GM15510 (cell line): ENCODE measurements around the gene LRGUK.

ENCODE experiments used
- POLR2A ChIP-seq: IDR thresholded peaks from 3 replicates; pipeline ENCODE4 v1.6.1; 2011; ENCODE audit warnings: borderline replicate concordance; ENCODE audit not compliant: insufficient read length; ENCODE audit errors: extremely low read depth

LRGUK gene

DNA sequence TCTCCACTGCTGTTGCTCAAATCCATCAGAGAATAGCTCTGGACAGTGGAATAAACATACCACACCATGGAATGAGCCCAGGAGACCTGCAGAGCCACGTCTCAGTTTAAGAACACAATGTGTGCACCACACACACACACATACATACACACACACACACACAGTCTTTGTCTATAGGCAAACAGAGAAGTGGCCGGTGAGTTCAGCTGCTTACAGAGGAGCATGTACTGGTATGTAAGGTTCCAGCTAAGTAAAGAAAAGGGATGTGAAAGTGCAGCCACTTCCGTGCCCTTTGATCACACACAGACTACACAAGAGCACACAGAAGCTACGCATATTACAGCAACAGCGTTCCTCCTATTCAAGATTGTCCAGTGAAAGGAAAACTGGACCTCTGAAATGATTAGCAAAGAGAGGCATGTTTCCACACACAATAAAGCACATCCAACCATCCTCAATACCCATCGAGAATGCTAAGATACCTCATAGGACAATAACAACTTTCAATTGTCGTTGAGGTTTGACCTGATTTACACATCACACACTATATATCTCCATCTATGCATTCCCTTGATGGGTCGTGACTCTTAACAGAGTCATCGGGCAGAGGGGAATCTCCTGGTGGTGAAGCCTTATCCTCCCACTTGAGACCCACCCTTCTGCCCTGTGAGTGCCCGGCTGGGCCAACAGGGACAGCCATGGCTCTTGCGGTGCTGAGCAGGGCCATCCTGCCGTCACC is 166.0 kb downstream of the LRGUK start:
- no peak for TF ChIP-seq POLR2A

DNA sequence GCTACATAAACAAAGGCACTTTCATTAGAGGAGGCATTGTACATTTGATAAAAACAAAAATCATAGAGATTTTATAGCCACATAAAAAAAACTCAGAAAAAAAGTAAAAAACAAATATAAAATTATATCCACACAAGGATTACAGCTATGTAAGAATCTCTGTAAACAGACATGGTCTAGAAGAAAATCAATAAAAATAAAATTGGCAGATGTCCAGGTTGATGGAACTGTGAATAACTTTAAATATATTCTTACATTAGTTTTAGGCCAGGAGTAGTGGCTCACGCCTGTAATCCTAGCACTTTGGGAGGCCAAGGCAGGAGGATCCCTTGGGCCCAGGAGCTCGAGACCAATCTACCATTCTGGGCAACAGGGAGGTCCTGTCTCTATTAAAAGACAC is 170.3 kb downstream of the LRGUK start:
- TF ChIP-seq POLR2A = no peak

DNA sequence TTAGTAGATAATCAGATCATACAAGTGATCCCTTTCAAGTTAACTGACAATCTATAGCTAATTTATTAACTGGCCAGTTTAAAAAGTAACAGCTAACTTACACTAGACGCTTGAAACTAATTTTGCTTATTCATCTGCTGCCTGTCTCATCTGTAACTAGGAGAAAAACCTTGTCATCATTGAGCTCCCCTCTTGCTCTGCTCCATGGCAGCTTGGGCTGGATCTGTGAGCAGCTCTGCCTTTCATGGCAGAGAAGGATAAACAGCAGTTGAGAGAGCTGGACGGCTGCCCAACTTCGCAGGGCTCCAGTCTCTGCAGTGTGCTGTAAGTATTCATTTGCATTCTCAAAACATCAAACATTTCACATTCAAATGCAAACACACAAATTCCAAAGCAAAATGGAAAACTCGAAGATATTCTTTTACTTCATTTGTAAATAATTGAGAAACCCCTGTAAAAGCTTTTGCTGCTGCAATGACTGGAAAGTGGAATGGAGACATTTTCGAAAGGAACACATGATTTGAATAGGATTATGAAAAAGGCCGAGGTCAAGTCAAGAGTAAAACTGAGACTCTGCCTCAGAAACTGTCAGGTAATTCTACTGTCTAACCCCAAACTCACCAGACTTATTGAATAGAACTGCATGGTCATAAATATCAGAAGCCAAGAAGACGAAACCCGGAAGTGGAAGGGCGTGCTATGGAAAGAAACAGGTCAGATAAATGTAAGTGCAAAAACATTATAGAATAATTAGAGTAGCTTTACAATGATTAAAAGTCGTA is 172.0 kb downstream of the LRGUK start:
- no peak for TF ChIP-seq POLR2A

DNA sequence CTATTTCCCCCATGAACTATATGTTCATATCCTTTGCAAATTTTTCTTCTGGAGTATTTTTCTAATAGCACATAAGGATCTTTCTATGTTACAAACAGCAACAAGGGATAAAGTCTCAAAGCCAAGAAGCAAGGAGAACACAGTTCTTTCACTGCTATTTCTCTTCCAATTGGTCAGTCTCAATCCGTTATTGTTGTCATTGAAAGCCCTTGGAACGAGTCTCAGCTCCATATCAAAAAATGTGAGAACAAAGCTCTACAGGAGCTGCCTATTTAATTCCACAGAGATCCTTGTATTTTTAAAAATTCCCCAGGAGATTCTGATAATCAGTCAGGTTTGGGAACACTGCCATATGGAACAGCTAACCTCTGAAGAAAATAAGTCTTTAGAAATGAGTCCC is 173.8 kb downstream of the LRGUK start:
- no peak for TF ChIP-seq POLR2A

DNA sequence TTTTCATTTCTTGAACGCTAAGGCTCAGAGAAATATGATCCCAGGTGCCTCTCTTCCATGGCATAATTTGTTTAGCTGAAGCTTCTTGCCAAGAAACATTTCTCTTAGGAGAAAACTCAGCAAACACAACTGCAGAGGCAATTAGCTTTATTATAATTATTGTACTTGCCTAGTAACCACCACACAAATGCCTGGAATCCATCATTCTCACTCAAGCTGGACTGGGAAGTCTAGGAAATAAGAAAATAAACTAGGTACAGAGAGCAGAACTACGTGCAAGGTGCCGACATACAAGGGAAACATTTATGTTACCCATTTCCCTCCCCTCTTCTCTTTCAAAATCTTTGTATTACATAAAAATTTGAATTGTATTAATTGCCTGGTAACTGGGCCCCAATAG is 174.5 kb downstream of the LRGUK start:
- no peak for TF ChIP-seq POLR2A

DNA sequence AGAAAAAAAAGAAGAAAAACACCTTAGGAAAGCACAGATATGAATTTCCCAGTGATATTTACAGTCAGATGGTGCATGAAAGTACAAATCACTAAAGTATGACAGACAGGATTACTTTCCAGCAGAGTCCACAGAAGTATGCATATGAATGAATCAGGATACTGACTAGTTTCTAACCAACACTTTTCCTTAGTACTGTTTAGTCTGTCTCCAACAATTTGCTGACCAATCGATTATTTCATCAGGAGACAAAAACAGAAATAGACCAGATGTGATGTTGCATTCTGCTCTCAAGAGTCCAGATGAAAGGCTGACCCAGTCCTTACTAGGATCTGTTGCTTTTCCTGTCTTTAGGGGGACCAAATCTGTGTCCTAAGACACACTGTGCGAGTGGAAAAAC is 175.0 kb downstream of the LRGUK start:
- TF ChIP-seq POLR2A = no peak

DNA sequence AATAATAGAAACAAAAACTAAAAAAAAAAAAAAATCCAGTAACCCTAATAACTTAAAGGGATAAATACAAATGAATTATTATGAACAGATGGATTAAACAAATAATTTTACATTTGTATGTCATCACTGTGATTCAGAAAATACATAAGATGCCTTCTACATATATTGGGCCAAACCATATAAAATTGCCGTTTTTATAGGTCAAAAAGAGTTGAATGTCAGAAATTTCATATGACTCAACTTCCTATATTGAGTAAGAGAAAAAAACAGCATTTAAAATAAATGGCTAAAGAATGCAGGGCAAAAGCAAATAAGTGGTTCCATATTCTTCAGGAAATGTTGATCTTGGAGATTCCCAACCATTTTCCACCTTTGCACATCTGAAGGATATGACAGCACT is 180.2 kb downstream of the LRGUK start:
- no peak for TF ChIP-seq POLR2A

DNA sequence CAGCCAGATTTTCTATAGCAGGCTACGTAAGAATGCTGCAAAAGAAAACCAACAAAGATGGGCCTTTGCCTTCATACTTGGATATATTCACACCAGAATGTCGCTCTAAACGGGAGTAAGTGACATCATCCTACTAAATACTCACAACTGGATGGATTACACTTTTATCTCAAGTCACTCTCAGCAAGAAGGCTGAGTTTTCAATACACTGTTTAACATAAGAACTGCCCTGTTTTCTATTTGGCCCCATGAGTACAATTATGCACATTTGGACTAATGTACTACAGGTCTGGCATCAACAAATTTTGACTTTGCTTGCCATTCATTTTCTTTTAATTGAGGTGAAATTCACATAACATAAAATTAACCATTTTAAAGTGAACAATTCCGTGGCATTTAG is 181.4 kb downstream of the LRGUK start:
- TF ChIP-seq POLR2A = no peak

DNA sequence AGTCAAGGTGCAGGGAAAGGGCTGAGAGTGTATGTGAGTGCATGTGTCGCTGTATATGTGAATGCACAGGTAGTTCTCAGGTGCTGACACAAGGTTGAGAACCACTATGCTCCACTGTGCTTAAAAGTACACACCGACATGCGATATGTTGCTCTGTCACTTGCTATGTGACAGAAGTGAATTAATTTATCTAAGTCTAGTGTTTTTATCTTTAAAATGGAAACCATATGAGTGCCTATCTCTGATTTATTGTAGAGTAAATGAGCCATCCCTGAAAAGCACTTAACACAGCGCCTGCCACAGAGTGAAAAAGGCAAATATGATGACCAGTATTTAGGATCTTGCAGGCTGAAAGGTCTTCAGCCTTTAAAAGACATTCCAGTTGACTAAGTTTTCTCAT is 184.7 kb downstream of the LRGUK start:
- TF ChIP-seq POLR2A = no peak

DNA sequence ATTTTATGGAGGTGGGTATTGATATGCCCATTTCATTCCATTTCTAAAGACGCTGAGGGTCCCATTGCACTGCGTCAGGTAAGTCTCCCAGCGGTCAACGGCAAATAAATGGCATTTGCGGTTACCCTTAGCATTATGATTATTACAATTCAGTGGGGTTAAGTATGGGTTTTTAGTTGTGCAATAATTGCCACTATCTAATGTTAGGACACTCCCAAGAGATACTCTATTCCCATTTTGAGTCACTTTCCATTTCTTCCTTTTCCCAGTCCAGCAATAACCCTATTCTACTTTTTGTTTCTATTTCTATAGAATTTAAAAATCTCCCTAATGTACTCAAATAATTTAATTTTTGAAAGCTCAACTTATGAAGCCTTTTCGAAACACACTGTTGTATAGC is 185.6 kb downstream of the LRGUK start:
- no peak for TF ChIP-seq POLR2A

DNA sequence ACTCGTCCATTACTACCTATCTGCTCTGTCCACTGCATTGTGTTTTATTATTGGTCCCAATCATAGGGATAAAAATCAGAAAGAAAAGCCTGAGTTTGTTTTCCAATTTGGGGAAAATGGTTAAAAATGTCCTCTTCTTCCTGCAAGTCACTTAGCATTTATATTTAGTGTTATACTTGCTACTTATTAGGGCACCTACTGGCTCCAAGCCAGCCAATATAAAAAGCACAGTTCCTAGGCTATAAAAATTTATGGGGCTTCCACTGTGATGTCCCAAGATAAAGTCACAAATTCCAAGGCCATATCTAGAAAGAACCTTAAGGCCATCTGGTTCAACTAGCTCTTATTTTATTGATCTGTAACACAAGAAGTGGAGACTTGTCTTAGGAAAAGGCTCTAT is 186.4 kb downstream of the LRGUK start:
- TF ChIP-seq POLR2A = no peak
